DMS114 treated with DMSO at 0.1 percent for 48 hours (cell line): ENCODE results near the gene PPP6R2.

Experiments
- DNase-seq: peaks from one replicate; lab custom pipeline; 2025; ENCODE audit not compliant: unreplicated experiment; lab: John Stamatoyannopoulos, UW

The PPP6R2 gene

GRCh38 chr22:50443801-50444625 is 100.9 kb downstream of the PPP6R2 start:
- DNase-seq: no peak

GRCh38 chr22:50444663-50445062 is 101.5 kb downstream of the PPP6R2 start:
- DNase-seq: no peak

GRCh38 chr22:50445071-50445879 is 102.1 kb downstream of the PPP6R2 start:
- DNase-seq: no peak

- no peak for DNase-seq
Observed at GRCh38 chr22:50445880-50446707, 103.0 kb downstream of the PPP6R2 start.

GRCh38 chr22:50446708-50447575 is 103.8 kb downstream of the PPP6R2 start:
- DNase-seq: no peak

DNA sequence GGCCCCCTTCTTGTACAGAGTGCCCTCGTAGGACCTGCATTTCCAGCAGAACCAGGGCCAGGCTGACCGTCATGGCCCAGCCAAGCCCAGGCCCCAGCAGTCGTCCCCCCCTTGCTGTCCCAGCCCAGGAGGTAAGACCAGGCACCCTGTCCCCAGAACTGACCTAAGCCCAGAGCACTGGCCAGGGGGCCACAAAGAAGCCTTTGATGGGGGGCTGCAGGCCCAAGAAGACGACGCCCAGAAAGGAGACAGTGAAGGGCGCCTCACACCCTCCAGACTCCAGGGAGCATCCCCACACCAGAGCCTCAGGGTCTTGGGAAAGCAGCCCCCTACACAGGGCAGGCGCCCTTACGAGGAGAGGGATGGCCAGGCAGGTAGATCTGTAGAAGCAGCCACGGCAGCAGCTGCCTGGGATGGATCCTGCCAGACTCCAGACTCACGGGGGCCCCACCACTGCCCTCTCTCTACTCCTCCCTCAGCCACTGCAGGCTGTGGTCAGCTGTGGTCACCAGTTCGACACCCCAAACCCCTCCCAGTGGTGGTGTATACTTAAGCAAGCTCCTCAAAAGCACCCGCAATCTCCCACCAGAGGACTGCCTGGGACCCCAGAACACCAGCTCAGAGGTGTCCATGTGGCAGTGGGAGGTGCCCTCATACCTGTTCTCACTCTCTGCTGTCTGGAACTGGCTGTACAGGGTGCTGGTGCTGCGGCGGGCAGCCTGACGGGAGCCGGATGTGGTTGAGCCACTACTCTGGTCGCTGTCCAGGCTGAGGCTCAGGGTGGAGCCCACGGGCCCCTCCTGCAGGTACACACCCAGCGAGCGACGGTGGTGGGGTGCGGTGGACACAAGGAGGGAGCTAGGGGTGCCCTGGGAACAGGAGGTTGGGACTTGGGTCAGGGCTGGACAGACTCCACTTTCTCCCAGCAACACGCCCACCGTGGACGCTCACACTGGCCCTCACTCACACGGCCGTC is 104.7 kb downstream of the PPP6R2 start:
- no peak for DNase-seq

DNA sequence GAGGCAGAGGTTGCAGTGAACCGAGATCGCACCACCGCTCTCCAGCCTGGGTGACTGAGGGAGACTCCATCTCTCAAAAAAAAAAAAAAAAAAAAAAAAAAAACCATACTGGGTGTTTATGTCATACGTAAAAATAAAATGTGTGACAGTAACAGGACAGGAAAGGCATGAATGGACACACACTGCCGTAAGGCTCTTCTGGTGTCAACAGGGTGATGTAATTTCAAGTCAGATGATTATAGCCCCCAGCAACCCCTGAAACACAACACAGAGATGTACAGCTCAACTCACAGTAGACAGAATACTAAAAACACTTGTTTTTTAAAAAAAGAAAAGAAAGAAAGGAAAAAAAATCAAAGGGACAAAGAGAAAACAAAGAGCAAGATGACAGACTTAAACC is 109.5 kb downstream of the PPP6R2 start:
- no peak for DNase-seq

DNA sequence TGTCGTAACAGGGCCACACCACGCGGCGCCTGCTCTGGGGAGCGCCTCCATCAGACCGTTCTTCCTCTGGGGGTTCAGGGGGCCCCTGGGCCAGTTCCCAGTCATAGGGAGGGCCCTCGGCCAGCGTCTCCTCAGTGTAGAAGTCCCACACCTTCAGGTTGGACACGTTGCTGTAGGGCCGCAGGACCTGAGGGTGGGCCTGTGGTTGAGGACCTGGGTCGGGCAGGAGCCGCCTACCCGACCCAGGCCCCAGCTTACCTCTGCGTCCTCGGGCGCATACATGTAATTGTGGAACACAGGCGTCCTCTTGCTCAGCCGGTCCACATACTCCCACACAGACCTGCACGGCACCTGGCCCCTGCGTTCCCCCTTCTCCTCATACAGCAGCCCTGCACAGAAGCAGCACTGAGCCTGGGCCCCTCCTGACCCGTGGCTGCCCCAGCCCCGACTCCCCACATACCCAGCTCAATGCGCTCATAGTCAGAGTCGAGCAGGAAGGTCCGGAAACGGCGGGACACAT is 111.5 kb downstream of the PPP6R2 start:
- DNase-seq: no peak

DNA sequence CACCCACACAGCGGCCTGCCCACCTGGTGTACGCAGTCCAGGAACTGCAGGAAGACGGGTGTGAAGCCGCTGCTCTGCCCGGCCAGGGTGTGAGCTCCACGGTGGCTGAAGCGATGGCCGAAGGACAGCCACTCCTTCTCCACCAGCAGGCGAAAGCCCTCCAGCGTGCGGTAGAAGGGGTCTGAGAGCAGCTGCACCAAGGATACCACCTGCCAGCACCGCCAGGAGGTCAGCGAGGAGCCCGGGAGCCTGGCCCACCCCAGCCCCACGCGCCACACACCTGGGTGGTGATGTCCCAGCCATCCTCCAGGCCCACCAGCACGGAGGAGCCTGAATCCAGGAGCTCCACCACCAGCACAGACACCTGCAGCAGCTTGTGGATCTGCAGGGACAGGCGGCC is 112.1 kb downstream of the PPP6R2 start:
- no peak for DNase-seq

- DNase-seq: no peak
Observed at GRCh38 chr22:50456026-50456425, 112.9 kb downstream of the PPP6R2 start.

DNA sequence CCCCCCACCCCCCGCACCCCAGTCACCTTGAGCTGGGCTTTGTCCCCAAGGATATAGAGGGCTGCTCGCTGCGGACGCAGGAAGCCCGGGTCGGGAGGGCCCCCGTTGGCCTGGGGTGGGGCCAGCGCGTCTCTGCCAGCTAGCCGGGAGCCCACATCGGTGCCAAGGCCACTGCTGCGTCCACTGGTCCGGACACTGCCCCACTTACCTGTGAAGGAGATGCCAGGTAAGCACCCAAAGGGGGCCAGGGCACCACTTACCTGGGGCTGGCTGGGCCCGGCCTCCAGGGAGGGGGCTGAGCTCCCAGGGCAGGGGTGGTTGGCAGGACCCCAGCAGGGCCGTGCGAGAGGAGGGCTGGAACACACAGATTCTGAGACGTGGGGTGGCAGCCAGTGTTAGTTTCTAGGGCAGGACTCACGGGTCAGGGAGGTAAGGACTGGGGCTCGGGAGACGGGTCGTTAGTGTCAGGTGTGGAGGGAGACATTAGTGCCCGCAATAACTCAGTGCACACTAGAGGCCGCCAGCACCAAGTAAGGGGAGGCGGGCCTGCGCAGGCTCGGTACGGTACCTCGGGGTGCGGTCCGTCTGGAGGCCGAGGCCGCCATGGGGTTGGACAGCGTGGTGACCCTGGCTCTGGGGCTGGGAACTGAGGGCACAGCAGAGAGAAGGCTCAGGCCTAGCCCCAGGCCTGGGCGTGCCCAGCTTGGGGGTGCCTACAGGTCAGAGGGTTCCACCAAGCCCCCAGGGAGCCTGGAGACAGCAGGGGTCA is 113.5 kb downstream of the PPP6R2 start:
- no peak for DNase-seq

DNA sequence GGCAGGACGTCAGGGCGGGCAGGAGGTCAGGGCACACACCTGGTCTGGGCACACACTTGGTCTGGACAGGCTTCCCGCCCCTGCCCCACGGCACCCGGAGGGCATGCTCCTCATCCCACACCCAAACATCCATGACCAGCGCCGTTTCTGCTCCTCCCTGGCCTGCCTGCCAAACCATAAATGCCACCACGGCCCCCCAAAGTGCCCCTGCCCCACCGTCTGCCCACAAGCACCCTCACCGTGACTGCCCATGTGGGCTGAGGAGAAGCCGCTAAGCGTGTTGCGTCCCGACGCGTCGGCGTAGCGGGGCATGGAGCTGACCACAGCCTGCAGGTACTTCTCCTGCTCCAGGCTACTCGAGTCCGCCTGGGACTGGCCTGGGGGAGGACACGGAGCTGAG is 115.9 kb downstream of the PPP6R2 start:
- DNase-seq: no peak

DNA sequence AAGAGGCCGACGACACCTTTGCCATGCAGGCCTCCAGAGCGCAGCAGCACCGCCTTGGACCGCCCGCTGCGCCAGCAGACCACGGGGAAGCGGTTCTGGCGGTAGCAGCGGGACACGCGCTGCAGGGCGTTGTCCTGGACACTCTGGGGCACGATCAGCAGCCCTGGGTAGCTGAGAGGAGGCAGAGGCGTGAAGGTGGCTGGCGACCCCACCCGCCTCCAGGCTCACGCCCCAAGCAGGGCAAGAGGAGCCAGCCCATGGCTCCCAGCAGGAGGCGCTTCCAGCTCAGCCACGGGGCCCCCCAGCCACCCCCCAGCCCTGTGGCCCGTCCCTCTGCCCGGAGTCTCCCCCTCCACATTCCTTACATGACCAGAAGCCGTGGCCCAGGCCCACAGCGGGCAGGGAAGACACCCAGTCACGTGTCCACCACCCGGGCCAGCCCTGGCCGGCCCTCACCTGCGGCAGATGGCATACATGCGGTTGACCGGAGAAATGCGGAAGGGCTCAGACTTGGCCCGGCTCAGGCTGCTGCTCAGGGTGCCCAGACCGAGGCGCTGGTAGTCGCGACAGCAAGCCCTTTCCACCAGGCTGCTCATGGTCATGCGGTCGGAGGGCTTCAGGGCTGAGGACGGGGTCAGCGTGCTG is 116.5 kb downstream of the PPP6R2 start:
- no peak for DNase-seq

DNA sequence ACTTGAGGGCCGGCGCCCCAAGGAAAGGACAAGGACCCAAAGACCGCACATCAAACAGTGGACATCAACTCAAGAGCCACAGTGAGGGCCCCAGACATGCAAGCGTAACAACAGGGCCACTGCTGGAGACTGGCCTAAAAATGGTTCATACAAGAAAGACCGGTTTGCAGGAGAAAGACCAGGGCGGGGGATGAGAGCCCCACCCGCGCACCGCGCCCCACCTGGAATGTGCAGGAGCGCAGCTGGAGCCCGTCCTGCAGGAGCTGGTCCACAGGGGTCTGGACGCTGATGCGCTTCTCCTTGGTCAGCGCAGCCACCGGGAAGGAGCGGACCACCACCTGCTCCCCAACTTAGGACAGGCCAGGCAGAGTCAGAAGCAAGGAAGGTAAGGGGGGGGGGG is 117.8 kb downstream of the PPP6R2 start:
- no peak for DNase-seq

DNA sequence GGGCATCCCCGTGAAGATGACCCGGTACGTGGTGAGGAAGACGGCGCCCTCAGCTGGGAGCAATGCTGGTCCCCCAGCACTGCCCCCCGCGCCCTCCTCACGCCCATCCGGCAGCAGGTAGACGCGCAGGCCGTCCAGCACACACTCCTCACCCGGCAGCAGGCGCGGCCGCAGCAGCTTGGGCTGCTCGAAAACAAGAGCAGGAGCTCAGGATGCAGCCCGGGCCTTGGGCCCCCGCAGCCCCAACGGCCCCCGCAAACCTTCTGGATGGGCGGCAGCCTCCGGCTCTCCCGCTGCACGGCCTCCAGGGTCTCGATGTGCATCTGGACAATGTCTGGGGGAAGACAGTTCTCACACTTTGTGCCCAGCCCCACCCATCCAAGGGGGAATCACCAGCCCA is 118.4 kb downstream of the PPP6R2 start:
- DNase-seq: no peak

GRCh38 chr22:50461979-50462540 is 118.9 kb downstream of the PPP6R2 start:
- no peak for DNase-seq

DNA sequence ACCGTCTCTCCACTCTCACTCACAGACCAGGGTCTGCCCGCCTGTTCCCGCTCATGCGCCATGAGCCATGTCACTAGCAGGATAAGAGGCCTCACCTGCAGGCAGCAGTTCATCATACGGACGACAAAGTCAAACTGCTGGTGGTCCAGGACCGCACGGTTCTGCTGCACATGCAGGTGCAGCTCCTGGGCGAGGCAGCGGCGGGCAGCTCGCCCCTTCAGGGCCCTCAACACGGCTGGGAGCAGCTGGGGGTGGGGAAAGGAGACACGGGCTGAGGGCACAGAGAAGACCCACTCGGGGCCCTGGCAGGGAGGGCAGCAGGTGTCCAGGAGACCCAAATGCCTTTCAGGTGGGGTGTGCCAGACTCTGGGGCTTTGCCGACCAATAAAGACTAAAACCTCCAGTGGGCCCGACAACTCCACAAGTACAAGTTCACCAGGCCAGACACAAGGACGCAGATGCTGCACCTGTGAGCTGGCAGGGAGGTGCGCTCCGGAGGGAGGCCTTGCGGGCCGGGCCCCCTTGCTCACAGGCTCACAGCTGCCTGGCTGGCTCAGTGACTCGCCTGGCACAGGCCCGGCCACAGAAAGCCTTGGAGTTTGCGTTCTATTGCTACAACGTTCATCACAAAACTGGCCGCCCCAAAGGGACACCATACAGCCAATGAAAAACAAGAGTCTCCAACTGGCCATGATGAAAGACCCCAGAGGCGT is 120.2 kb downstream of the PPP6R2 start:
- no peak for DNase-seq
